NCI-H526 treated with DMSO at 0.1 percent for 48 hours (cell line): ENCODE data around the gene UNC13A.
A peak's percentile ranks its signal among the peaks of the same experiment; 100 is the strongest.

Experiments used
- DNase-seq: peaks from one replicate; lab custom pipeline; 2025; lab: John Stamatoyannopoulos, UW

The UNC13A gene

DNA sequence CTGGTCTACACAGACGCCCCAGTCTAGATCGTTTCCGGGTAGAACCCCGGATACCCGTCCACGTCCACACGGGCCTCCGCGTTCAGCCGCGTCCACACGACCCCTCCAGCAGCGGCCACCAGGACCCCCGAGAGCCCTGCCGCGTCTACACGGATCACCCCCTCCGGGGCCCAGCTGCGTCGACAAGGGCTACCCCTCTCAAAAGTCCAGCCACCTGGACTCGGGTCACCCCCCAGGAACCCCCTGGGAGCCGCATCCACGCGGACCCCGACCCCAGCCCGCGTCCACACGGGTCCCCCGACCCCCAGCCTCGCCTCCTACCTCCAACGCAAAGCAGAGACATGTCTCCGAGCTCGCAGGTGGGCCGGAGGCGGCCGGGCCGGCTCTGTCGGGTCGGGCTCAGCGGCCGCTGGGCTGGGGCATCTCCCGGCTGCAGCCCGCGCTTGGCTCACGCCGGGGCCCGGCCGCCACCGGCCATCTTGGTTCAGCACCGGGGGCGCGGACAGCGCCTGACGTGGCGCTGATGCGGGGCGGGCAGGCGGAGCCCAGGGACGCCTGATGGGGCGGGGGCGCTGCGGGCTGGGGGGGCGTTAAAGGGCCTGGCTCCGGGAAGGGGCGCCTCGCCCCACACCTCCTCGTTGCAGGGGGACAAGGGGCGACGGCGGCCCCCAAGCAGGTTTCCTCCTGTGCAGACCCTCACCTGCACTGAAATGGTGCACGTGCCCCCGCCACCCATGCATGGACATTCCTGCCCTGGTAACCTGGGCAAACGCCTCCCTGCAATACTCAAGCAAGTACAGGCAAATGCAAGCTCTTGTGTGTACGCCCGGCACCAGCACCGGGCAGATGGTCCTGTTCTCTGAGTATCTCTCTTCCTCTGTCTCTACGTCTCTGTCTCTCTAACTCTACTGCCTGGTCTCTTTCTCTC lies at the start of gene UNC13A:
UNC13A (minus strand) TSS at position 498 of the 928 bp plus-strand sequence; CDS start at position 343, 155 bp downstream.
- no peak for DNase-seq

DNA sequence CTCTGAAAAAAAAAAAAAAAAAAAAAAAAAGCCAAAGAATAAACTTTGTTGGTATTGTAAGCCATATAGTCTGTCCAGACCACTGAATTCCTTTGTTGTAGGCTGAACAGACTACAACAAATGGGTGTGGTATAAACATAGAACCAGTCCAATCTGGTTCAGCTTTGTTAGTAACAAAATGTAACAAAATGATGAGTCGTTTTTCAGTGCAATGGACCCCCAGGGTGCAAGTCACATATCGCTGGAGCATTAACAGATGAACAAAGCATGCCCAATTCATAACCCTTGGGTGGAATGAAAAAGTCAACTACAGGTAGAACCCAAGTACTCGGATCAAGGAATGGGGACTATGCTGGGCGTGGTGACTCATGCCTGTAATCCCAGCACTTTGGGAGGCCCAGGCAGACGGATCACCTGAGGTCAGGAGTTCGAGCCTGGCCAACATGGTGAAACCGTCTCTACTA lies 49.6 kb upstream of the UNC13A start:
- DNase-seq: no peak

DNA sequence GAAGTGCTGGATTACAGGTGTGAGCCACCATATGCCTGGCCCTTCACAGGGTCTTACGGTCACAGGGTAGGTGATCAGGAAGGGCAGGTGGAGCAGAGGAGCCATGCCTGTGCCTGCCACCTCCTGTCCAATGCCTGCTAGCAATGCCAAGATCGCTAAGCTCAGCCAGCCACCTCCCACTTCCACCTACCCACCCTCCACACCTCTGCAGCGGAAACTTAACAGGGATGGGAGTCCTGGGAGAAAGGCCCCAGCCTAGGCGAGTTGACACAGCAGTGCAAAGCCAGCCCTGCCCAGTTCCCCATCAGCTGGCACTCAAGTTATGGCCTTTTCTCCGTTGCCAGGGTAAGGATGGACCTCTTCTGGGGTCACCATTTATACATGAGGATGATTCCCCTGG lies 47.3 kb upstream of the UNC13A start:
- DNase-seq: no peak

DNA sequence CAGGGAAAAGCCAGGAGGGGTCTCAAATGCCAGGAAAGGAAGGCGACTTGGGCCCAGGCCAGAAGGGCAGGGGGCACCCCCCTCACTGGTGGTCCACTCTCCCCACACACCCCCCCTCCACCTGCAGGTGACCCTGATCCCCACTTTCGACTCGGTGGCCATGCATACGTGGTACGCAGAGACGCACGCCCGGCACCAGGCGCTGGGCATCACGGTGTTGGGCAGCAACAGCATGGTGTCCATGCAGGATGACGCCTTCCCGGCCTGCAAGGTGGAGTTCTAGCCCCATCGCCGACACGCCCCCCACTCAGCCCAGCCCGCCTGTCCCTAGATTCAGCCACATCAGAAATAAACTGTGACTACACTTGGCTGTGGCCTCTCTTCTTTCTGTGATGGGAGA lies 46.0 kb upstream of the UNC13A start:
- no peak for DNase-seq

DNA sequence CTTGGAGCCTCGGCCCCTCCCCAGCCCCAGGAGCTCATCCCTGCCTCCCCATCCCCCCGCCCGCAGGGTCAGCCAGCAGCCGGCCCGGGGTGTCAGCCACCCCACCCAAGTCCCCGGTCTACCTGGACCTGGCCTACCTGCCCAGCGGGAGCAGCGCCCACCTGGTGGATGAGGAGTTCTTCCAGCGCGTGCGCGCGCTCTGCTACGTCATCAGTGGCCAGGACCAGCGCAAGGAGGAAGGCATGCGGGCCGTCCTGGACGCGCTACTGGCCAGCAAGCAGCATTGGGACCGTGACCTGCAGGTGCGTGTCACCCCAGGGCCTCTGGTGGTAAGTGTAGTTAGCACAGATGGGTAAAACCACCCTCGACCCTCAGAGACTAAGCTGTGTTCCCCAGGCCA lies 45.0 kb upstream of the UNC13A start:
- no peak for DNase-seq

DNA sequence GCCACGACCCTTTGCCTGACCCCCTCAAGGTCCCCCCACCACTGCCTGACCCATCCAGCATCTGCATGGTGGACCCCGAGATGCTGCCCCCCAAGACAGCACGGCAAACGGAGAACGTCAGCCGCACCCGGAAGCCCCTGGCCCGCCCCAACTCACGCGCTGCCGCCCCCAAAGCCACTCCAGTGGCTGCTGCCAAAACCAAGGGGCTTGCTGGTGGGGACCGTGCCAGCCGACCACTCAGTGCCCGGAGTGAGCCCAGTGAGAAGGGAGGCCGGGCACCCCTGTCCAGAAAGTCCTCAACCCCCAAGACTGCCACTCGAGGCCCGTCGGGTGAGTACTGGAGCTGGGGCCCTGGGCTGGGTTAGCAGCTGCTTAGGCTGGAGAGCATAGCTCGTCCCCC lies 39.7 kb upstream of the UNC13A start:
- DNase-seq: no peak

DNA sequence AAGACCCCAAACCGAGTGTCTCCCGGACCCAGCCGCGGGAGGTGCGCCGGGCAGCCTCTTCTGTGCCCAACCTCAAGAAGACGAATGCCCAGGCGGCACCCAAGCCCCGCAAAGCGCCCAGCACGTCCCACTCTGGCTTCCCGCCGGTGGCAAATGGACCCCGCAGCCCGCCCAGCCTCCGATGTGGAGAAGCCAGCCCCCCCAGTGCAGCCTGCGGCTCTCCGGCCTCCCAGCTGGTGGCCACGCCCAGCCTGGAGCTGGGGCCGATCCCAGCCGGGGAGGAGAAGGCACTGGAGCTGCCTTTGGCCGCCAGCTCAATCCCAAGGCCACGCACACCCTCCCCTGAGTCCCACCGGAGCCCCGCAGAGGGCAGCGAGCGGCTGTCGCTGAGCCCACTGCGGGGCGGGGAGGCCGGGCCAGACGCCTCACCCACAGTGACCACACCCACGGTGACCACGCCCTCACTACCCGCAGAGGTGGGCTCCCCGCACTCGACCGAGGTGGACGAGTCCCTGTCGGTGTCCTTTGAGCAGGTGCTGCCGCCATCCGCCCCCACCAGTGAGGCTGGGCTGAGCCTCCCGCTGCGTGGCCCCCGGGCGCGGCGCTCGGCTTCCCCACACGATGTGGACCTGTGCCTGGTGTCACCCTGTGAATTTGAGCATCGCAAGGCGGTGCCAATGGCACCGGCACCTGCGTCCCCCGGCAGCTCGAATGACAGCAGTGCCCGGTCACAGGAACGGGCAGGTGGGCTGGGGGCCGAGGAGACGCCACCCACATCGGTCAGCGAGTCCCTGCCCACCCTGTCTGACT lies 39.0 kb upstream of the UNC13A start:
- DNase-seq: no peak

DNA sequence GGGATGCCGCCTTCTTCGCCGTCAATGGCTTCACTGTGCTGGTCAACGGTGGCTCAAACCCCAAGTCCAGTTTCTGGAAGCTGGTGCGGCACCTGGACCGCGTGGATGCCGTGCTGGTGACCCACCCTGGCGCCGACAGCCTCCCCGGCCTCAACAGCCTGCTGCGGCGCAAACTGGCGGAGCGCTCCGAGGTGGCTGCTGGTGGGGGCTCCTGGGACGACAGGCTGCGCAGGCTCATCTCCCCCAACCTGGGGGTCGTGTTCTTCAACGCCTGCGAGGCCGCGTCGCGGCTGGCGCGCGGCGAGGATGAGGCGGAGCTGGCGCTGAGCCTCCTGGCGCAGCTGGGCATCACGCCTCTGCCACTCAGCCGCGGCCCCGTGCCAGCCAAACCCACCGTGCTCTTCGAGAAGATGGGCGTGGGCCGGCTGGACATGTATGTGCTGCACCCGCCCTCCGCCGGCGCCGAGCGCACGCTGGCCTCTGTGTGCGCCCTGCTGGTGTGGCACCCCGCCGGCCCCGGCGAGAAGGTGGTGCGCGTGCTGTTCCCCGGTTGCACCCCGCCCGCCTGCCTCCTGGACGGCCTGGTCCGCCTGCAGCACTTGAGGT lies 38.1 kb upstream of the UNC13A start:
- no peak for DNase-seq

DNA sequence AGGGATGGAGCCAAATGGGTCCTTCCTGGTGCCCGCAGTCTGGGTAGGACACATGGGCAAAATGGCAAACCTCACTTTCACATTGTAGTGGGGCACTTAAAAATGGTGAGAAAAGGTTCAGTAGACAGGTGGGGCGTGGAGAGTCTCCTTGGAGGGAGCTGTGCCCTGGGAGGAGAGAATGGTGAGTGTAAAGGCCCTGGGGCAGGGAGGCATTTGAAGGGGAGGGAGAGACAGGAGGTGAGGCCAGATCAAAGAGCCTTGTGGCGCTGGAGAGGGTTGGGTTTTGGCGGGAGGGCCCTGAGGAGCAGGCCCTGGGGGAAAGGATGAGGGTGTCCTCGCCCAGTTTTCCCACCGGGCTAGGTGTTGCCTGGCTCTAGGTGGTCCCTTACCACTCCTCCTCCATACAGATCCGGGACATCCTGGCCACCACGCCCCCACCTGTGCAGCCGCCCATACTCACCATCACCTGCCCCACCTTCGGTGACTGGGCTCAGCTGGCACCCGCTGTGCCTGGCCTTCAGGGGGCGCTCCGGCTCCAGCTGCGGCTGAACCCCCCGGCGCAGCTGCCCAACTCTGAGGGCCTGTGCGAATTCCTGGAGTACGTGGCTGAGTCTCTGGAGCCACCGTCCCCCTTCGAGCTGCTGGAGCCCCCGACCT lies 37.4 kb upstream of the UNC13A start:
- DNase-seq: no peak

DNA sequence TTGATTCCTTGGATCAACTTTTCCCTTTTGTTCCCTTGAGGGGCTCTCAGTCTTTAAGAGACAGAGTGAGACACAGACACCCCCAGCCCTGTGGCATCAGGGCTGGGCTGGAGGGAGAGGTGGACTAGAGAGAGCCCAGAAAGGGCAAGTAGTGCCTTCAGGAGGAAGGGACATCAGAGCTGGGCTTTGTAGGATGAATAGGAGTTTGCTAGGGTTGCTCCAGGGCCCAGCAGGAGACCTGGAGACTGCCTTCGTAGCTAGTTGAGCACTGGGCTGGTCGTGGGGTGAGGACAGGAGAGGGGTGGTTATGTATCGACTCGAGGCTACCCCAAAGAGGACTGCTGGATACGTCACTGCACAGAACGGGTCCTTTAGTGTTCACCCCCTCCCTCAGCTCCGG lies 36.5 kb upstream of the UNC13A start:
- no peak for DNase-seq

DNA sequence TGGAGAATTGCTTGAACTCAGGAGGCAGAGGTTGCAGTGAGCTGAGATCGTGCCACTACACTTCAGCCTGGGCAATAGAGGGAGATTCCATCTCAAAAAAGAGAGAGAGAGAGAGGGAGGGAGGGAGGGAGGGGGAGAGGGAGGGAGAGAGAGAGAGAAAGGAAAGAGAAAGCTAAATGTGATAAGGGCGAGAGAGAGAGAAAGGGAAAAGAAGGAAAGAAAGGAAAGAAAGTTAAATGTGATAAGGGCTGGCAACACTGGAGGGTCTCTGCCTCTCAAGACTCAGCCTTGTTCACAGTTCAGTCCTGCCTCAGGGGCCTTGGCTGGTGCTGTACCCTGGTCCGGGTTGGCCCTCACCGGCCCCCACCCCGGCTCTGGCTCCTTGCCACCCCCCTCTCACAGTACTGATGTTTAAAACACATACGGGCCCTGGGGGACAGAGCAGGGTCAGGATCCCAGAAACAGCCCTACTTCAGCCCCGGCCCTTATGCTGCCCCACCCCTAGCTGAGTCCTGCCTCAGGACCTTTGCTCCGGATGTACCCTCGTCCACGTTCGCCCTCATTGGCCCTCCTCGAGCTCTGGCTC lies 34.6 kb upstream of the UNC13A start:
- DNase-seq: no peak

DNA sequence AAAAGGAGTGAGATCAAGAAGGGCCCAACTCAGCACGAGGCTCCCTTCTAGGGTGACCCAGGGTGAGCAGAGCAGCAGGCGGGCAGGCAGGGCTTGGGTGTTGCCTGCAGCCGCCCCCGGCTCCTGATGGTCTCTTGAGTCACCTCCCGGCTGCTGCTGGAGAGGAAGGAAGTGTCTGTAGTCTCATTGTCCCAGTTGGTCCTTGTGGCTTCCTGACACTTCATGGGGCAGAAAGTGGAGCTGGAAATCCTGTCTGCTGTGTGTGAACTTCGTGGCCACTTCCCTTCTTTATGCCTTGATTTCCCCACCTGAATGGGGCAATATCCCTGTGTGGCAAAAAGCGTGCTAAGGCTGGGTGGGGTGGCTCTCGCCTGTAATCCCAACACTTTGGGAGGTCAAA lies 33.7 kb upstream of the UNC13A start:
- no peak for DNase-seq

DNA sequence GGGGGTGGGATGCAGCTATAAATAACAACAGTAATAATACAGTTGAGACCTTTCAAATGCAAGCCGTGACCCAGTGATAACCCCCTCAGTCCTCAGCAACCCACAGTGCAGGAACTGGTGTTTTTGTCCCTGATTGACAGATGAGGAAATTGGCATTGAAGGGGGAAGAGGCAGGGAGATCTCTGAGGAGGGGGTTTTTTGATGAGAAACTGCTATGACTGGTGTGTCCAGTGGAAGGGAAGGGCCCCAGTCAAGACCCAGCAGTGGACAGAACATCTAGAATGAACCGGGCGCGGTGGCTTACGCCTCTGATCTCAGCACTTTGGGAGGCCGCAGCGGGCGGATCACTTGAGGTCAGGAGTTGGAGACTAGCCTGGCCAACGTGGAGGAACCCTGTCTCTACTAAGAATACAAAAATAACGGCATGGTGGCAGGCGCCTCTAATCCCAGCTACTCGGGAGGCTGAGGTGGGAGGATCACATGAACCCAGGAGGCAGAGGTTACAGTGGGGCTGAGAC lies 33.0 kb upstream of the UNC13A start:
- DNase-seq: no peak

DNA sequence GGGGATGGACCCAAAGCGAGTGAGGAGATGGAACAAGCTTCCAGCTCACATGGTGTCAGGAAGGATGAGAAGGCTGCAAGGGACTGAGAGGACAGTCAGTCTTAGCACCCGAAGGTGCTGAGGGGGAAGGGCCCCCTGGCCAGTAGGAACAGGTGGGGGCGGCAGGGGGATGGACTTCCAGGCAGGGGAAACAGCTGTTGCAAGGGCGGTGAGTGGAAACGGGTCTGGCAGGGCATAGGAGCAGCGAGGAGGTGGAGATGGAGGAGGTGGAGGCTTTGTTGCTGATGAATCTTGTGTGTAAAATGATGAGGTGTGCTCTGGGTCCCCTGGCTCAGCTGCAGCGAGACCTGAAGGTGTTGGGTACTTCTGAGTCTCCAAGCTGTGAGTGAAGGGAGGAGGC lies 32.3 kb upstream of the UNC13A start:
- DNase-seq: no peak

DNA sequence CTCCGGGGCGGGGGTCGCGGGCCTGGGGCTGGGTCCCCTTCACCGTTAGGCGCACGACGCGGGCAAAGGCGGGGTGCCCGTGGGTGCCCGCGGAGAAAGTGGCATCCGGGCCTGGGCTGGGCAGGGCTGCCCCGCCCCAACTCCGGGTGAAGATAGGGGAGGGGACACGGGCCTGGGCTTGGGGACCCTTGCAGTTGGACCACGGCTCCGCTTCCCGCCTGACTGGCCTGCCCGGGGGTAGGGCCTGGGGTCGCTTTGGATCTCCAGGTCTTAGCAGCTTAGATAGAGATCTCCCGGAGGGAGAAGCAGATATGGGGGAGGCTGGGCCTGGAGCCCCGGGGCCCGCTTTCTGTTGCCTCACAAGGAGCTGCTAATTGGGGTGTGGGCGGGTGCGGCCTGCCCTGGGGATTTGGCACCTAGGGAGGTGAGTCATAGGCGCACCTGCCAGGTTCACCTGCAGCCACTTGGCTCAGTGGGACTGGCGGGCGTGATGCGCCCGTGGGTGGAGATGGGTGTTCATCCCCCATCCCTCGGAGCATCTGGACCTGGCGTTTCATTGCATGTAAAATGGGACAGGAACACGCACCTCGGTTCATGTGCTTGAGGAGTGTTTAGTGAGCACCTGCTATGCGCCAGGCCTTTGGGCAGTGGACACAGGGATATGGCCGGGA lies 31.7 kb upstream of the UNC13A start:
- no peak for DNase-seq

DNA sequence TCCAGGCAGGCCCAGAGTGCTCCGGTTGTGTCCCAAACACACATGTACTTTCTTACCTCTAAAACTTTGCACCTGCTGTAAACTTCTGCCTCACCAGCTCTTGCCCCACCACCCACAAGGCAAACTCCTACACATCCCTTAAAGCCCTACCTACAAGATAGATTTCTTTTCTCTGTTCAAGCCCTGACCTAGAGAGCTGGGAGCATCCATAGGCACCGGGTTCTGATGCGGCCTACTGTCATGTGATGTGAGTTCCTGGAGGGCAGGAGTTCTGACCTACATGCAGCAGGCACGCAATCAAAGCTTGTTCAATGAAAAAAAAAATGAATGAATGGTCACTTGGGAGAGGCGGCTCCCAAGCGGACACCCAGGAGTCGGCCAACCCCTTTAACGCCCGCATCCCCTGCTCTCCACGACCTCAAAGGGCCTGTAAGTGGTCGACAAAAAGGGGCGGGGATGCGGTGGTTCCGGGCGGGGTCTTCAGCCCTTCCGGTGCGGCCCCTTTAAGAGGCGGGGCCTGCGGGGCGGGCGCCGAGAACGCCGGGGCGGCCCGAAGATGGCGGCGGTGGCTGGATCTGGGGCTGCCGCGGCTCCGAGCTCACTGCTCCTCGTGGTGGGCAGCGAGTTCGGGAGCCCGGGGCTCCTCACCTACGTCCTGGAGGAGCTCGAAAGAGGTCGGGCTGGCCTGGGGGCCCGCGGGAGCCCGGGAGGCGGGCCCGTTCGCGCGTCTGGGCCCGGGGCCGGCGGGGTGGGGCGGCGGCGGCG lies 31.0 kb upstream of the UNC13A start, which contains the start of gene MAP1S:
MAP1S (plus strand) TSS at position 534 of the 765 bp plus-strand sequence; CDS start at position 557, 23 bp downstream.
- DNase-seq: peak; percentile 18

DNA sequence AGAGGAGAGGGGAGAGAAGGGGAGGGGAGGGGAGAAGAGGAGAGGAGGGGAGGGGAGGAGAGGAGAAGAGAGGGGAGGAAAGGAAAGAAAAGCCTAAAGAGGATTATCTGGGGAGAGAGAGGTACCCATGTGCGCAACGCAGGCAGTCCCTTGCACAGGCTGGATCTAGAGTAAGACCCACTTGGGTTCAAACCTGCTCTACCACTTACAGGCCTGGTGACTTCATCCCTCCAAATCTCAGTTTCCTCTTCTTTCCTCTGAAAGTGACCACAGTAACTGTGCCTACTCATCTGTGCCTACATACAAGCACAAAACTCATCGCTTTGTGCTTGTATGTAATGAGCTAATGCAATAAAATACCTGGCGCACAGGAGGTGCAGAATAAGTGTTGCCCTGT lies 30.4 kb upstream of the UNC13A start:
- DNase-seq: no peak

DNA sequence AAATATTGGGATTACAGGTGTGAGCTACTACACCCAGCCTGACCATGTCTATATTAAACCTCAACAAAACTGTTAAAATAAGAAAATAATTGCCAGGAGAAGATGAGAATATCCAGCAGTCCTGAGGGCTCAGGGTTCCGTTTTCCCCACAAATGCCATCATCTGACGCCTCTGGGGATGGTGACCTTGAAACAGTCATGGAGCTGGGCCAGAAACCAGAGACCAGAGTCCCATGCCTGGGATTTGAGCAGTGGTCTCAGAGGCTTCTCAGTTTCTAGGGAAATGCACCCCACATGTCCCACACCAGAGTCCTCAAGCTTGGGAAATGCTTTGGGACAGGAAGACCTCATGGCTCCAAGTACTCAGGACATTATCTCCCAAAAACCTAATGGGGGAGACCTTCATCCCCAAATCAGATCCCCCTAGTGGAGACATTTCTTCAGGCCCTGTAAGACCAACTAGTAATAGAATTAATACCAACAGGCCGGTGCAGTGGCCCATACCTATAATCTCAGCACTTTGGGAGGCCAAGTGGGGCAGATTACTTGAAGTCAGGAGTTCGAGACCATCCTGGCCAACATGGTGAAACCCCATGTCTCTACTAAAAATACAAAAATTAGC lies 28.3 kb upstream of the UNC13A start:
- no peak for DNase-seq

DNA sequence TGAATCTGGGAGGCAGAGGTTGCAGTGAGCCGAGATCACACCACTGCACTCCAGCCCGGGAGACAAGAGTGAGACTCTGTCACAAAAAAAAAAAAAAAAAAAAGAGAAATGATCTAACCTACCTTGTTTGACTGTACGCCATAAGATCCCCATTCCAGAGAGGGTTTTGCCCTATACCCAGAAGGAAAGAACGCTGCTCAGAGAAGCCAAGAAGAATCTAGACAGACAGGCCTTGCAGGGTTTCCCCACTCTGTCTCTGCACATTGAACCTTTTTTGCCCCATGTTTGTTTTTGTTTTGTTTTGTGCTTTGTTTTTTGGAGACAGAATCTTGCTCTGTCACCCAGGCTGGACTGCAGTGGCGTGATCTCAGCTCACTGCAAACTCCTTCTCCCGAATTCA lies 23.7 kb upstream of the UNC13A start:
- no peak for DNase-seq
